ENCODE data around the gene SRSF3.

DNA sequence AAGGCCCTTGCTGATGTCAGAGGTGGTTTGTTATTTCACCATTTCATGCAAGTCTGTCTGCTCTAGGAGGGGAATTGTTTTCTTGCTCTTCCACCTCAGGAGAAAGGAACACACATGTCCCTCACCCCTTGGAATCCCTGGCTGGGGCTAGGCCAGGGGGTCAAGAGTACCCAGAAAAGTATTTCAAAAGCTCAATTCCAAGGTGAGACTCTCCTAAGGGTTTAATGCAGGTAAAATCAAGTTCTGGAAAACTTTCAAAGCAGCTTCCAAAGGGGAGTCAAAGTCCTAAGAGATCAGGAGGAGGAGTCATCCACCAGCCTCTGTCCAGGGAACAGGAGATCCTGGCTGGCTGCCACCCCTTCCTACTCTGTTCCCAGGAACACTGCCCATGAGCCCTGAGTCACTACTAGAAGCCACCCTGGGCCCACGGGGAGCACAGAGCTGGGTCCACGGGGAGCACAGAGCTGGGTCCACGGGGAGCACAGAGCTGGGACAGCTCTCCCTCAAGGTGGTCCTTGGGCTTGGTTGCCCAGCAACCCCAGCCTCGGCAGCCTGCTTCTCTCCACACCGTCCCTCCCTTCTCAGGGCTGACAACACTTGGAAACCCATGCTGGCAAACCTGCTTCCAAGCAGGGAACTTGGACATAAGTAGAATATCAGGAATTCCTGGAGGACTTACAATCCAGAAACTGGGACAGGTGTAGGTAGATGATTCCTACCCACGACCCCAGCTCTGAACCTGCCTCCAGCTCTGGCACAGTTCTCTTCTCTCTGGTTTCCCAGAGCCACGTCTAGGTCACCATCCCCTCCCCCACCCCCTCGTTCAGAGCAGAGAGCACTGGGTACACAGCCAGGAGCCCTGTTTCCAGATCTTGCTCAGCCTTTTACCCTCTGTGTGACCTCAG is 49.0 kb downstream of the SRSF3 start:
- TF ChIP-seq CTCF (conservative IDR thresholded peaks at IDR 0.05; ENCODE audit: low read depth, low read length) (no peak), EZH2 (IDR thresholded peaks at IDR 0.05; ENCODE audit: low read length, unreplicated experiment) (no peak)
